GM12878 (cell line): ENCODE measurements around the gene WWC2.

ENCODE experiments used
- BHLHE40 ChIP-seq, 2 experiments: fragments of 450-650 bp in 1 of 2; IDR thresholded peaks; 2 replicates each; pipeline ENCODE4 v1.6.1; 2011 to 2017; ENCODE audit warnings: low read depth in 2 of 2, borderline replicate concordance in 1 of 2, improper control_type of control experiment in 1 of 2, low read length in 1 of 2, mild to moderate bottlenecking in 1 of 2
- CBX3 ChIP-seq: fragments of 200-600 bp; sonication (generic); IDR thresholded peaks from 2 replicates; pipeline ENCODE4 v1.6.1; 2016; ENCODE audit warnings: low read depth, borderline replicate concordance
- CTCF ChIP-seq, 3 experiments: IDR thresholded peaks in 2 of 3; conservative IDR thresholded peaks in 1 of 3; 2 replicates each; pipeline ENCODE4 v1.5.1; 2011; ENCODE audit warnings: low read depth in 3 of 3, low read length in 3 of 3, mild to moderate bottlenecking in 3 of 3, control low read depth in 2 of 3, moderate library complexity in 2 of 3, inconsistent platforms in 1 of 3, mixed read lengths in 1 of 3; ENCODE audit not compliant: control insufficient read depth in 2 of 3, insufficient read depth in 1 of 3; ENCODE audit errors: extremely low read depth in 1 of 3
- NR2C1 ChIP-seq: fragments of 450-650 bp; IDR thresholded peaks from 2 replicates; pipeline ENCODE4 v1.6.1; 2017; ENCODE audit warnings: antibody characterized with exemption, mild to moderate bottlenecking, moderate library complexity
- POLR2A ChIP-seq: IDR thresholded peaks from 2 replicates; pipeline ENCODE4 v1.6.1; 2011; ENCODE audit warnings: low read depth, mild to moderate bottlenecking, low read length
- RFX5 ChIP-seq: IDR thresholded peaks from 2 replicates; pipeline ENCODE4 v1.6.1; 2011; ENCODE audit warnings: low read depth, low read length, improper control_type of control experiment
- SRF ChIP-seq, 2 experiments: IDR thresholded peaks; 2 replicates each; pipeline ENCODE4 v1.6.1; 2011; ENCODE audit warnings: low read depth in 2 of 2, low read length in 2 of 2, mild to moderate bottlenecking in 1 of 2, moderate library complexity in 1 of 2

- no peak for TF ChIP-seq POLR2A
- TF ChIP-seq BHLHE40 (IDR thresholded peaks at IDR 0.05; ENCODE audit: borderline replicate concordance in 1 of 2, low read depth in 2 of 2, low read length in 1 of 2): no peak
- TF ChIP-seq CTCF (IDR thresholded peaks at IDR 0.05 in 2 of 3, conservative IDR thresholded peaks at IDR 0.05 in 1 of 3; ENCODE audit: control insufficient read depth in 2 of 3, extremely low read depth in 1 of 3, insufficient read depth in 1 of 3, low read depth in 3 of 3, low read length in 3 of 3): no peak
- TF ChIP-seq RFX5: no peak
- TF ChIP-seq CBX3: no peak
- no peak for TF ChIP-seq SRF (IDR thresholded peaks at IDR 0.05; ENCODE audit: low read depth in 2 of 2, low read length in 2 of 2)
- no peak for TF ChIP-seq NR2C1
Measured at GRCh38 chr4:183053681-183054080, 45.4 kb upstream of the WWC2 start.
